ENCODE results near the gene PER2.

The PER2 gene

DNA sequence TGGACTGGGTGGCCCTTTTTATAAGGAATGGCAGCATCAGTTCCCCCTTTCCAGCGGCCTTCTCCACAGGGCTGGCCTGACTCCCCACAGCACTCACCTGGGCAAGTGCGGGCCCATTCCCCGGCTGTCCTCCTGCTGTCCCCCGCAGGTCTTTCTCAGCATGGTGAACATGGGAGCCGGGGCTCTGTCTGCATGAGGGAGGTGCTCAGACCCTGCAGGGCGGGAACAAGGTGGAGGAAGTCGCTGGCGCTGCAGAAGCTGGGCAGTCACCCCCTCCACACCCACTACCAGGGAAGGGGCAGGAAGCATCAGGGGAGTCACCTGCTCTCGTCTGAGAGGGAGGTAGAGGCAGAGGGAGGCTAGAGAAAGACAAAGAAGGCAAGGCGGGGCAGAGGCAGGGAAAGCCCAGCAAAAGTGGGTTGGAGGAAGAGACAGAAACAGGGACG lies 60.8 kb downstream of the PER2 start:
- no peaks in the 10 kb centered on the region for H3K4me1 ChIP-seq (ENCODE audit: control insufficient read depth, insufficient read depth, low read length)
- ChIA-PET CTCF (interaction anchor here (0.8 kb wide), 1 partner anchor 67 kb away, joined by 3 read pairs; no protein-coding TSS in a partner anchor), POLR2A (no interaction called here)
- H3K27ac ChIP-seq (ENCODE audit: extremely low read depth, low read depth, low read length): no peak overlapping the region
- no peaks in the 10 kb centered on the region for H3K9me3 ChIP-seq (ENCODE audit: control insufficient read depth, insufficient read depth, low read depth, low read length)
- TF ChIP-seq, protein P1, sequence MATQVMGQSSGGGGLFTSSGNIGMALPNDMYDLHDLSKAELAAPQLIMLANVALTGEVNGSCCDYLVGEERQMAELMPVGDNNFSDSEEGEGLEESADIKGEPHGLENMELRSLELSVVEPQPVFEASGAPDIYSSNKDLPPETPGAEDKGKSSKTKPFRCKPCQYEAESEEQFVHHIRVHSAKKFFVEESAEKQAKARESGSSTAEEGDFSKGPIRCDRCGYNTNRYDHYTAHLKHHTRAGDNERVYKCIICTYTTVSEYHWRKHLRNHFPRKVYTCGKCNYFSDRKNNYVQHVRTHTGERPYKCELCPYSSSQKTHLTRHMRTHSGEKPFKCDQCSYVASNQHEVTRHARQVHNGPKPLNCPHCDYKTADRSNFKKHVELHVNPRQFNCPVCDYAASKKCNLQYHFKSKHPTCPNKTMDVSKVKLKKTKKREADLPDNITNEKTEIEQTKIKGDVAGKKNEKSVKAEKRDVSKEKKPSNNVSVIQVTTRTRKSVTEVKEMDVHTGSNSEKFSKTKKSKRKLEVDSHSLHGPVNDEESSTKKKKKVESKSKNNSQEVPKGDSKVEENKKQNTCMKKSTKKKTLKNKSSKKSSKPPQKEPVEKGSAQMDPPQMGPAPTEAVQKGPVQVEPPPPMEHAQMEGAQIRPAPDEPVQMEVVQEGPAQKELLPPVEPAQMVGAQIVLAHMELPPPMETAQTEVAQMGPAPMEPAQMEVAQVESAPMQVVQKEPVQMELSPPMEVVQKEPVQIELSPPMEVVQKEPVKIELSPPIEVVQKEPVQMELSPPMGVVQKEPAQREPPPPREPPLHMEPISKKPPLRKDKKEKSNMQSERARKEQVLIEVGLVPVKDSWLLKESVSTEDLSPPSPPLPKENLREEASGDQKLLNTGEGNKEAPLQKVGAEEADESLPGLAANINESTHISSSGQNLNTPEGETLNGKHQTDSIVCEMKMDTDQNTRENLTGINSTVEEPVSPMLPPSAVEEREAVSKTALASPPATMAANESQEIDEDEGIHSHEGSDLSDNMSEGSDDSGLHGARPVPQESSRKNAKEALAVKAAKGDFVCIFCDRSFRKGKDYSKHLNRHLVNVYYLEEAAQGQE (tag by site-specific recombination; IDR thresholded peaks at IDR 0.05): no peak
- TF ChIP-seq ZNF624 (tag by site-specific recombination; IDR thresholded peaks at IDR 0.05) (no peak), ZXDB (tag by site-specific recombination; IDR thresholded peaks at IDR 0.05) (no peak)
- no peak overlapping the region for H3K4me3 ChIP-seq (ENCODE audit: low read depth, low read length)
- H3K36me3 ChIP-seq (ENCODE audit: control insufficient read depth in 2 of 2, insufficient read depth in 1 of 2, low read length in 2 of 2): no peaks in the 10 kb centered on the region

DNA sequence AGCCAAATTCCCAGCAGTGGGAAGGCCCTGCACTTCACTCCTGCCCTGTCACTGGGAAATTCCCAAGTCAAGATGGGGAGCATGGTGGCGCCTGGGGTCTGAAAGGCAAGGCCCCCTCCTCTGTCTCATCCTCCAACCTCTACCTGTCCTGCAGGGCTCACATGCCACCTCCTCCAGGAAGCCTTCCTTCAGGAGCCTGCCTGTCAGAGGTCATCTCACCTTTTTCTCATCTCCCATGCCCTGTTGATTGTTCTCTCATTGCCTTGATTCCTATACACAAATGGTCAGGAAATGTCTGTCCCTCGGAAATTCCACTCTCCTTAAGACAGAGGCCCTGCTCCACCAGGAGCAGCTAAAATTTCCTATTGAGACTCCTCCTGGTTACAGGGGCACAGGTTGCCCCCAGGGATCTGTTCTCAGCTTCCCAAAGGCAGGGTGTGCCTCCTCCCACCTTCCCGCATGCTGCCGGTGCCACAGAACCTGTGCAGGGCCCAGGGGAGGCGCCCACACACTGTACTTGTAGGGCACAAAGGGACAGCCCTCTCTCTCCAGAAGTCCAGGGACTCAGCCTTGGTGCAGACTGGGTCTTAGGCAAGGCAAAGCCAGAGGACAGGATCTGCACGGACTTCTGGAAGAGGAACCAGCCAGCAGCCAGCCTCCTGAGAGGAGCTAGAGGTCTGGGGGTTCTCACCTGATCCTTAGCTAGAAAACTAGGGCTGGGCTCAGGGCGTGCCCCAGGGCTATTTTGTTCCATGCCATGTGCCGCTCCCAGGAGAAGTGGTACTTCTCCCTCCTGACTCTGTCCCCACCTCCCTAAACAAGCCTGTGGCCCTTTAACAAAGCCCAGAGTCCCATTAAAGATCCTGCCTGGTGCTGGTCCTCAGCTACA lies 61.5 kb downstream of the PER2 start:
- Histone ChIP-seq H3K36me3 (ENCODE audit: control insufficient read depth in 2 of 2, insufficient read depth in 1 of 2, low read length in 2 of 2) (no peaks in the 10 kb centered on the region), H3K4me3 (ENCODE audit: low read depth, low read length) (no peak overlapping the region), H3K27ac (ENCODE audit: extremely low read depth, low read depth, low read length) (no peak overlapping the region), H3K9me3 (ENCODE audit: control insufficient read depth, insufficient read depth, low read depth, low read length) (no peaks in the 10 kb centered on the region), H3K4me1 (ENCODE audit: control insufficient read depth, insufficient read depth, low read length) (no peaks in the 10 kb centered on the region)
- TF ChIP-seq ZFHX2 (tag by site-specific recombination; conservative IDR thresholded peaks at IDR 0.05): 0 out of 2 replicates have a peak, but pooled peaks have one; percentile 16
- no peak for TF ChIP-seq ZNF155 (tag by site-specific recombination; IDR thresholded peaks at IDR 0.05)
- CTCF ChIA-PET: no interaction called here
- POLR2A ChIA-PET: no interaction called here

DNA sequence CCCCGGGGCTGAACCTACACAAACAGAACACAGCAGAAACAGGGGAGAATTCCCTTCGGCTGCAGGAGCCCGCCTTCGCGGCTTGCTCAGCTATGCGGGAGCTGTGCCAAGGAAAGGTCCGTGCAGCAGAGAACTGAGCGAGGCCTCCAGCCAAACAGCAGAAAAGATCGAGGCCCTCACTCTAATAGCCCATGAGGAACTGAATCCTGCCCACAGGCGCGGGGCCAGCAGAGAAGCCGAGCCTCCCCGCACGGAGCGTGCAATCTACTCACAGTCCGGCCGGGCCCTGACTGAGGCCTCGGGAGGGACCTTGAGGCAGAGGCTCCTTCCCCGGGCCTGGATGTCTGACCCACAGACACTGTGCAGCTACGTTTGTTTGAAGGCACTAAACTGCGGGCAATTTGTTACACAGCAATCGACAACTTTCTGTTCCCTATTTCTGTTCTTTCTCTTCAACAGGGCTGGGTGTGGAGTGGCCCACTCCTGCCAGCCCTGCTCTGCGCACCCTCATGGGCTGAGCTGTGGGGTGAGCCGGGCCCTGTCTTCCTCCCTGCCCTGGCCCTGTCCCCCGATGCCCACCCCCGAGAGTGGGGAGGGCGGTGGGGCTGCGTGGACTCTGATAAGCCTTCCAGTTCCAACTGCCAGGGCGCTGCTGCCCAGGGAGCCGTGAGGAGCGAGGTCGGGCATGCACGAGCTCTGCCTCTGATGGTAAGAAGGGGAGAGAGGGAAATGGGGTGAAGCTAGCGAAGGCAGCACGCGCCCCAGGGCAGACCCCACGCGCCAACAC lies 62.3 kb downstream of the PER2 start:
- CTCF ChIA-PET: no interaction called here
- H3K9me3 ChIP-seq (ENCODE audit: control insufficient read depth, insufficient read depth, low read depth, low read length): no peaks in the 10 kb centered on the region
- POLR2A ChIA-PET: no interaction called here
- no peaks in the 10 kb centered on the region for H3K4me1 ChIP-seq (ENCODE audit: control insufficient read depth, insufficient read depth, low read length)
- no peak overlapping the region for H3K27ac ChIP-seq (ENCODE audit: extremely low read depth, low read depth, low read length)
- no peak overlapping the region for H3K4me3 ChIP-seq (ENCODE audit: low read depth, low read length)
- H3K36me3 ChIP-seq (ENCODE audit: control insufficient read depth in 2 of 2, insufficient read depth in 1 of 2, low read length in 2 of 2): no peaks in the 10 kb centered on the region
- TF ChIP-seq HOXA7 (CRISPR knock-in tag; IDR thresholded peaks at IDR 0.05; ENCODE audit: borderline replicate concordance) (no peak), ZNF555 (tag by site-specific recombination; conservative IDR thresholded peaks at IDR 0.05) (no peak), ZNF561 (tag by site-specific recombination; IDR thresholded peaks at IDR 0.05; ENCODE audit: borderline replicate concordance) (no peak), ZNF529 (tag by site-specific recombination; IDR thresholded peaks at IDR 0.05; ENCODE audit: insufficient replicate concordance) (no peak), ZNF600 (tag by site-specific recombination; IDR thresholded peaks at IDR 0.05) (no peak), ZIC2 (tag by site-specific recombination; IDR thresholded peaks at IDR 0.05) (no peak), ZNF747 (tag by site-specific recombination; IDR thresholded peaks at IDR 0.05) (no peak), ZNF19 (tag by site-specific recombination; IDR thresholded peaks at IDR 0.05; ENCODE audit: low read depth) (no peak), OVOL3 (tag by site-specific recombination; IDR thresholded peaks at IDR 0.05) (no peak), ZNF416 (tag by site-specific recombination; IDR thresholded peaks at IDR 0.05) (no peak)
- TF ChIP-seq, protein P2, sequence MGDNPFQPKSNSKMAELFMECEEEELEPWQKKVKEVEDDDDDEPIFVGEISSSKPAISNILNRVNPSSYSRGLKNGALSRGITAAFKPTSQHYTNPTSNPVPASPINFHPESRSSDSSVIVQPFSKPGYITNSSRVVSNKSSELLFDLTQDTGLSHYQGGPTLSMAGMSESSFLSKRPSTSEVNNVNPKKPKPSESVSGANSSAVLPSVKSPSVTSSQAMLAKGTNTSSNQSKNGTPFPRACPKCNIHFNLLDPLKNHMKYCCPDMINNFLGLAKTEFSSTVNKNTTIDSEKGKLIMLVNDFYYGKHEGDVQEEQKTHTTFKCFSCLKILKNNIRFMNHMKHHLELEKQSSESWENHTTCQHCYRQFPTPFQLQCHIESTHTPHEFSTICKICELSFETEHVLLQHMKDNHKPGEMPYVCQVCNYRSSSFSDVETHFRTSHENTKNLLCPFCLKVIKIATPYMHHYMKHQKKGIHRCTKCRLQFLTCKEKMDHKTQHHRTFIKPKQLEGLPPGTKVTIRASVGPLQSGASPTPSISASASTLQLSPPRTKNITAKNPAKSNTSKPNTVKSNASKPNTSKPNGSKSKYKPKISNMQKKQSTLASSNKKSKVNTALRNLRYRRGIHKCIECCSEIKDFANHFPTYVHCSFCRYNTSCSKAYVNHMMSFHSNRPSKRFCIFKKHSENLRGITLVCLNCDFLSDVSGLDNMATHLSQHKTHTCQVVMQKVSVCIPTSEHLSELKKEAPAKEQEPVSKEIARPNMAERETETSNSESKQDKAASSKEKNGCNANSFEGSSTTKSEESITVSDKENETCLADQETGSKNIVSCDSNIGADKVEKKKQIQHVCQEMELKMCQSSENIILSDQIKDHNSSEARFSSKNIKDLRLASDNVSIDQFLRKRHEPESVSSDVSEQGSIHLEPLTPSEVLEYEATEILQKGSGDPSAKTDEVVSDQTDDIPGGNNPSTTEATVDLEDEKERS (tag by site-specific recombination; IDR thresholded peaks at IDR 0.05): no peak
- TF ChIP-seq, protein P3, sequence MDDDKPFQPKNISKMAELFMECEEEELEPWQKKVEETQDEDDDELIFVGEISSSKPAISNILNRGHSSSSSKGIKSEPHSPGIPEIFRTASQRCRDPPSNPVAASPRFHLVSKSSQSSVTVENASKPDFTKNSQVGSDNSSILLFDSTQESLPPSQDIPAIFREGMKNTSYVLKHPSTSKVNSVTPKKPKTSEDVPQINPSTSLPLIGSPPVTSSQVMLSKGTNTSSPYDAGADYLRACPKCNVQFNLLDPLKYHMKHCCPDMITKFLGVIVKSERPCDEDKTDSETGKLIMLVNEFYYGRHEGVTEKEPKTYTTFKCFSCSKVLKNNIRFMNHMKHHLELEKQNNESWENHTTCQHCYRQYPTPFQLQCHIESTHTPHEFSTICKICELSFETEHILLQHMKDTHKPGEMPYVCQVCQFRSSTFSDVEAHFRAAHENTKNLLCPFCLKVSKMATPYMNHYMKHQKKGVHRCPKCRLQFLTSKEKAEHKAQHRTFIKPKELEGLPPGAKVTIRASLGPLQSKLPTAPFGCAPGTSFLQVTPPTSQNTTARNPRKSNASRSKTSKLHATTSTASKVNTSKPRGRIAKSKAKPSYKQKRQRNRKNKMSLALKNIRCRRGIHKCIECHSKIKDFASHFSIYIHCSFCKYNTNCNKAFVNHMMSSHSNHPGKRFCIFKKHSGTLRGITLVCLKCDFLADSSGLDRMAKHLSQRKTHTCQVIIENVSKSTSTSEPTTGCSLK (tag by site-specific recombination; IDR thresholded peaks at IDR 0.05): no peak

Measured in HEK293 (cell line).